Measurements from ENCODE around the gene IL27RA.
A peak's percentile ranks its signal among the peaks of the same experiment; 100 is the strongest.
"Not testable (repeated sequence)": the region's sequence is repeated elsewhere in the genome, so short reads cannot be mapped to it uniquely, and the experiment has no call there.

IL27RA gene

GRCh38 chr19:14033946-14034345 lies 2.4 kb downstream of the IL27RA start:
- no peak for DNase-seq

- not testable (repeated sequence) for DNase-seq
Observed at GRCh38 chr19:14035159-14035558, 3.6 kb downstream of the IL27RA start.

GRCh38 chr19:14035706-14036105 lies 4.1 kb downstream of the IL27RA start:
- DNase-seq = no peak

GRCh38 chr19:14039181-14039580 lies 7.6 kb downstream of the IL27RA start:
- DNase-seq = no peak

- DNase-seq = peak; percentile 92
Observed at GRCh38 chr19:14042659-14043608, 11.4 kb downstream of the IL27RA start.

GRCh38 chr19:14047866-14048265 lies 16.3 kb downstream of the IL27RA start:
- not testable (repeated sequence) for DNase-seq

GRCh38 chr19:14048443-14049153 lies 17.0 kb downstream of the IL27RA start:
- DNase-seq = peak; percentile 99

GRCh38 chr19:14050512-14050911 lies 18.9 kb downstream of the IL27RA start:
- no peak for DNase-seq

- not testable (repeated sequence) for DNase-seq
Observed at GRCh38 chr19:14050961-14051360, 19.4 kb downstream of the IL27RA start.

- no peak for DNase-seq
Observed at GRCh38 chr19:14051980-14052379, 20.4 kb downstream of the IL27RA start.

GRCh38 chr19:14052470-14052869 lies 20.9 kb downstream of the IL27RA start:
- no peak for DNase-seq

GRCh38 chr19:14053032-14053431 lies 21.5 kb downstream of the IL27RA start:
- peak; percentile 61 for DNase-seq

GRCh38 chr19:14053500-14053899 lies 21.9 kb downstream of the IL27RA start:
- DNase-seq = no peak

GRCh38 chr19:14054099-14054498 lies 22.5 kb downstream of the IL27RA start:
- no peak for DNase-seq

GRCh38 chr19:14054721-14055120 lies 23.2 kb downstream of the IL27RA start:
- no peak for DNase-seq

GRCh38 chr19:14055396-14055795 lies 23.8 kb downstream of the IL27RA start:
- no peak for DNase-seq

- DNase-seq = no peak
Observed at GRCh38 chr19:14056069-14056666, 24.6 kb downstream of the IL27RA start.

GRCh38 chr19:14056741-14057356 lies 25.3 kb downstream of the IL27RA start:
- DNase-seq = peak; percentile 61

- no peak for DNase-seq
Observed at GRCh38 chr19:14058182-14059092, 26.9 kb downstream of the IL27RA start.

- DNase-seq = peak; percentile 78
Observed at GRCh38 chr19:14059093-14059480, 27.5 kb downstream of the IL27RA start.

GRCh38 chr19:14059652-14060155 lies 28.1 kb downstream of the IL27RA start:
- DNase-seq = peak; percentile 80

Measured in OCI-M1 (cell line).